Midbrain (tissue), 1 donor: ENCODE results near the gene BMPER.

ENCODE experiments used
- DNase-seq: peaks from one replicate; lab custom pipeline; 2025; lab: John Stamatoyannopoulos, UW

BMPER gene

DNA sequence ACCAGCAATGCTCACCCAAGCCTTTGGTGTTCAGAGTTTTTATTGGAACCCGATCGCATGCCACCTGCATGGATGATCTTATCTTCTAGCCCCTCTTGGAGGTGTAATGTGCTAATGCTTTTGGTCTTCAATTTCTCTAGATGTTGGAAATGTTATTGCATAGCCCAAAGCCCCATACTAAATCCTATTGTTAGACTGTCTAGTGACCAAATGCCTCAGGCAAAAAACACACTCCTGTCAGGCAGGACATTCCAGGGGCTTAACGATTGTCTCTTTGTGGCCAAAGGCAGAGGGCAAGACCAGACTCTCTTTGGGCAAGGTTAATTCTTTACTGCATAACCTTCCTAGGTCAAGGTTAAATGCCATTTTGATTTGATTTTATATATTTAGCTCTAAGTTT is 187.9 kb downstream of the BMPER start:
- no peak for DNase-seq

DNA sequence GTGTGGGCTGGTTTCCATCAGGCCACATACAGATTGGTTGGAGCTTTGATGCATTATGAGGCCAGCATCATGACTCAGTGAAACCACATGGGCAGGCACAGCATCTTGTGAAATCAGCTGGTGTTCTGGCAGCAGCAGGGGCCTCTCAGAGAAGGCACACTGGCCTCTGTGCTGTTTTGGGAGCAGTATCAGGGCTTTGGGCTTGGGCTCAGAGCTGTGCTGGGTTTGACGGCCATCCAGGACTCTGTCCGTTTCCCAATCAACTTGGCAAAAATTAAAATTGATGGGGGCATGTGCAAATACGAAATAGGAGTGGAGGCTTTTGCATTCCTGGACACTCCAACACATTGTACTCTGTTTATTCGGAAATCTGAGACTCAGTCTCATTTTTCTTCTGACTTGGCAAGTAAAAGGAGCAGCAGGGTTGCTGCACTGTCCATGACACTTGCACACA is 190.9 kb downstream of the BMPER start:
- peak; percentile 10 for DNase-seq

DNA sequence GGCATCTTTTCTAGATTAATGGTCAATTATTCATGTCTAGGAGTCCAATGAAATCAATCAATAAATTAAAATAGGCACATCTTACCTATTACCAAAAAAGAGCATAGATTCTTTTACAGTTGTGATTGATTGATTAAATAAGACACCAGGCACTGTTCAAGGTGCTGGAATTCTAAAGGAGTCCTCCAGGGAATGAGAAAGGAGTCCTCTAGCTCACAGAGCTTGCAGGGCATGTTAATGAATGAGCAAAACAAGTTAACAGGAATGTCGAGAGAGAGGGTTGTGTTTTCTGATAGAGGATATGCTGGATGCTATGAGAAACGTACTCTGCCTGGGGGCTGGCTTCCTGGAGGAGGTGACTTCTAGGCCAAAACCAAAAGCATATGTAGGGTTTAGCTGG is 191.4 kb downstream of the BMPER start:
- no peak for DNase-seq

DNA sequence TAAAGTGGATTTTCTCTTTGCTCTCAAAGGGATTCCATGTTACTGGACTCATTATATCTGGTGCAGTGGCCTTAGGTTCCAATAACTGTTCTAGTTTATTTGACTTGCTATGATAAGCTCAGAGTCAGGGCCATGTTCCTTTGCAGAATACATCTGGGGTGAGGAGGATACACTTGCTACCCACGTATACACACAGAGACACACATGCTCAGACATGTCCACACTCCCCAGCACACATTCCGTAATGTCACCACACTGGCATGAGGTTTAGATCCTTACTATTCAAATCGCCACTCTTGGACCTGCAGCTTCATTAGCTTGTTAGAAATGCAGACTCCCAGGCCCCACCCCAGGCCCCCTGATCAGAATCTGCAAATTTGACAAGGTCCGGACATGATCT is 195.3 kb downstream of the BMPER start:
- DNase-seq, result no peak

DNA sequence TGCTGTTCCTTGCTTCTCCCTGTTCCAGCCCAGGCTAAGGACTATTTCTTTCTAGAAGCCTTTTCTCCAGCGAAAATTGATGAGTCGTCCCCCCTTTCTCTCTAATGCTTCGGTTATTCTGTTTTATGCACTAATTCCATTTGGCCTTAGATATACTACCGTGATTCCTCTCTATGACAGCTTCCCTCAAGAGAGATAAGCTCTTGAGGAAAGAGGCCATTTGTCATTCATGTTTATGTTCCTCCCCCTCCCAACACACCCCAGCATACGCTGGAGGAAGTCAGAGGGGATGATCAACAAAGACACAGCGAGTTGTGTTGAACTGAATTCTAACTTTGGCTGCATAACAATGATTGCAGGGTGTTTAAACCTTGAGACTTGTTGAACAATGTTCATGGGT is 198.8 kb downstream of the BMPER start:
- DNase-seq, result no peak

DNA sequence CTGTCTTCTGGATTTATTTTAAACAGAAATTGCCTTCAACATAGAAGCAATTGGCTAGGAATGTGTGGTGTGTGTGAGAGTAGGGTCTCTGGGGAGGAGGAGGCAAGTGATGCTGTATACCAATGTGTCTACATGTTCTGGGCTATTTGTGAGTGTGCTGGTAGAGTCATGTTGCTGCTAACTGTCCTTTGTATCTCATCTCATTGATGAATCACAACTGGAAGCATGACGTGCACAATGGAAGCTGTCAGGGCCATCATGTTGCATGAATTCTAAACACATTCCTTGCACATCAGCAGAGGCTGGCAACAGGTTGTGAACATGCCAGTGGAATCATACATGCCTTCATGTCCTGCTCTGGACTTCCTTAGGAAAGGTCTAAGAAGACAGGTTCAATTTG is 199.7 kb downstream of the BMPER start:
- DNase-seq, result no peak

DNA sequence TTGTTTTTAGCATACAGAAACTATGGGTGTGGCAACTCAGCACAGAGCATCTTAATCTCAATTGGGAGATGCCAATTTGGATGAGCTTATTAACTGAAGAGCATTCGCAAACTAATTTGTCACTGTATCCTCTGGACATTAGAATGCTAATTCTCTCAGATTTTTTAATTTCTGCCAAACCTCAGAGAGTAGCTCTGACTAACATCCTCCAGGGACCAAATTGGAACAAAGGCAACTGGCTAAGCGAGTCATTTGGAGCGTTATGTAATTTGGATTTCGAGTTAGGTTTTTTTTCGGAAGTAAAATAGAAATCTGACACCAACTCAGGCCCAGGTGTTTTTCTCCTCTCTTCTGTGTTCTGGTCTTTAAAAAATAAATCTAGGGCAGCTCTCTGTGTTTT is 201.9 kb downstream of the BMPER start:
- peak; percentile 7 for DNase-seq

DNA sequence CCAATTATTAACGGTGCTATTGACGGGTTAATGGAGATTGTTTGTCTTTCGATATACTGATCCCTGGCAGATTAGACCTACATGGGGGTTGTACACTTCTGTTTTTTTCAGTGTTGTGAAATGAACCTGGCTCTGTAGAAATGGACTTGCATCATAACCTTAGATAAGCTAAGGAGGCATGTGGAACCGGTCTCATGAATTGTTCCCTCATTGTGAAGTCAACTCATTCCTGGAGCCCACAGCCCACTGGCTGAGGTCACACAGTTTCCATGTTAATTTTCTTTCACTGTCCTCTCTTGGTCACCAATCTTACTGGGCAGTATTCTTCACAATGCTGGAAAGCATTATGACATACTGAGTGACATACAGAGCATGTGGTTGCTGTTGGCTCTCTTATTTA is 202.8 kb downstream of the BMPER start:
- DNase-seq, result no peak

DNA sequence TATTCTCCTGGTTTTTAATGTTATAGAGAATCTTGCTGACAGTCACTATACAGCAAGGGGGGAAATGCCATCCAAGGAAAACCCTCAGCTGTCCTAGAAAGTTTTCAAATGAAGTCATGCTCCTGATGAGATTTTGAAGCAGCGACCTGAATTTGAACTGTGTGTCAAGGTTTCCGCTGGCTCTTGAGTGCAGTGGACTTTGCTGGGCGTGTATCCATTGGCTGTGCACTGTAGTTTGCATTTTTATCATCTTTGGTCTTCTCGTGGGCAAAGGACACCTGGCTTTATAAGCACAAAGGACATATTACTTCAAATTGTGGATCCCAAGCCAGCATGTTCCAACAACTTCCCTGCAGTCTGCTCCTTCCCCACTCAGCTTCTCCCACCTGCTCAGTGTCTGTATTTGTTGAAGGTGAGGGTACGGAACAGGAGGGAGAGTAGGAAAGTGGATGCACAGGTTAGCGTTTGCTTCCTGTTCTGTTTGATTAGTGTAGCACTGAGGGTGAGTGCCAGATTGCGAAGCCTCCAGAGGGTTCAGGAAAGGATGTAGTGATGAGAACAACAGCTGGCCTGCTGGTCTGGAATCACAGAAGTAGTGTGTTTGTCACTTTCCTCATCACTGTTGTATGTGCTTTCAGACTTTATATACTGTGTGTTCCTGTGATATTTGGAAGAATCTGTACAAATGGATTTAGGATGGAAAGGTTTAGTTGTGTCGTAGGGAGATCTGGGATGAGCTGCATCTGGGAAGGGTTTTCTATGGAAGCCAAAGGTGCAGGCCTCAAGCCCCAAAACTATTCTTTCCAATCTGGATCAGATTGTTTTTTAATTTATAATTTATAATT is 204.8 kb downstream of the BMPER start:
- DNase-seq, result no peak

DNA sequence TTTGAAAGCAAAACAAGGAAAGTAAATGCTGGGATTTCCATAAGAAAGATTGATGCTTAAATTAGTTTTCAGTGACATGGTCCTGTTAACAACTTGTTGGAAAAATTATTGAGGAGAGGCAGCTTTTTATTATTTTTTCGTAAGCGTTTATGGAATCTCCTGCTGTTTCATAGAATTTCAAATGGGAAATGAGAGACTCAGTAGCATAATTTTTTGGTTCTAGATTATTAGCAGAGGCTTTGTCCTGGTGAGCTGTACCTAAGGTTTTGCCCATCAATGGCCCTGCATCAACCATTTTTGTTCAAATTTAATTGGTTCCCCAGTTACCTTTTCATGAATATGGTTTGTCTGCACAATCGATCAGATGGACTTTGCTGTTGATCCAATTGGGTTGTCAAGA is 205.7 kb downstream of the BMPER start:
- no peak for DNase-seq

DNA sequence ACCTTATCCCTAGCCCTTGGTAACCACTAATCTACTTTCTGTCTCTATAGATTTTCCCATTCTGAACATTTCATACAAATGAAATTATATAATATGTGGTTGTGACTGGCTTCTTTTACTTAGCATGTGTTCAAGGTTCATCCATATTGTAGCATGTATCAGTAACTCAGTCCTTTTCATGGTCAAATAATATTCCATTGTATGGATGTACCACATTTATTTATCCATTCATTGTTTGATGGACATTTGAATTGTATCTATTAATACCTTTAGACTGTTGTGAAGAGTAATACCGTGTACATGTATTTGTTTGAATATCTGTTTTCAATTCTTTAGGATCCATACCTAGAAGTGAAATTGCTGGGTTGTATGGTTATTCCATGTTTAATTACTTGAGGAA is 210.2 kb downstream of the BMPER start:
- DNase-seq, result no peak

DNA sequence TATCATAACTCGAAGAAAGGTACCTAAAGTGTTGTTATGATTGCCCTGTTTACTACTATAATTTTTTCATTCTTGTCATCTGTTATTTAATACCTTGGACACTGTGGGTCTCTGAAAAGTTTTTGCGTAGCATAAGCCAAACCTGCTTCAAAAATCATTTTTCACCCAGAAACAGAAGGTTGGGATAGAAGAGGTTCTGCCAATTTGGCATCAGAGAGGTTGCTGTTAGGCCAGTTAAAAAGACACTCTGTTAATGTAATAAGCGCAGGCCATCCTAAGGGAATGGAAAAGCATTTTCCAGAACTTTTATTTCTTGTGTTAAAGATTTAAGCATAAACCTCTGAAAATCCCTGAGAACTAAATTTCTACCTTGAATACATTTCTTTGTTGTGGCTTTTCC is 212.2 kb downstream of the BMPER start:
- DNase-seq, result no peak

DNA sequence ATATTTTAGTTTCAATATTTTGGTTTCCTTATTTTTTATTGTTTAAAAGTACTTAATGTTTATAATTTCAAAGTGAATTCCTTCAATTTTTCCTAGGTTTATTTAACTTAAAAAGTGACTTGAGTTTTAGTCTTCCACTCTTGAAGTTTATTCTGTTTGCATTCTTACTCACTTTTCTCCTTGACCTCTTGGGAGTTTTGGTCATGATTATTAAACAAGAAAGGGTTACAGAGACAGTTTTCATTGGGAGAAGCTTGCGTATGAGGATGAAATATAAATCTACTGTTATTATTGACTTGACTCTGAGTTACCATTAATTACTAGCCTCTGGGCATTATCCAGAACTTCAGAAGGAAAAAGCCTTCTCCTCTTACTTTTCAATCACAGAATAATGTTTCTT is 216.0 kb downstream of the BMPER start:
- no peak for DNase-seq

DNA sequence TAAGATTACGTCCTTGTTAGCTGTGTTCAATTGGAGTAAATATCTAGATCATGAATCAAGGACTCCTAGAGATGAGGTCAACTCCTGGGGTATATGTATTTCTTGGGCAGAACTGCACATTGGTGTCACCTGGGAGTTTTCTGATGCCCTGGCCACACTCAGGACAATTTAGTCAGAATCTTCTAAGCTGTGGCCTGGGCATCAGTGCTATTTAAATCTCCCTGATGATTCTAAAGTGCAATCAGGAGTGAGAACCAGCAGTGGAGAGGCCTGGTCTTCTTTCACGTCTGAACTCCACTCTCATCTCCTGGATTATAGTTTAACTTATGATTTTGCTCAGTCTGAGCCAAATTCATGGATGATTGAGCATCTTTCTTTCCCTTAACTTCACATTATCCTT is 218.0 kb downstream of the BMPER start:
- no peak for DNase-seq

DNA sequence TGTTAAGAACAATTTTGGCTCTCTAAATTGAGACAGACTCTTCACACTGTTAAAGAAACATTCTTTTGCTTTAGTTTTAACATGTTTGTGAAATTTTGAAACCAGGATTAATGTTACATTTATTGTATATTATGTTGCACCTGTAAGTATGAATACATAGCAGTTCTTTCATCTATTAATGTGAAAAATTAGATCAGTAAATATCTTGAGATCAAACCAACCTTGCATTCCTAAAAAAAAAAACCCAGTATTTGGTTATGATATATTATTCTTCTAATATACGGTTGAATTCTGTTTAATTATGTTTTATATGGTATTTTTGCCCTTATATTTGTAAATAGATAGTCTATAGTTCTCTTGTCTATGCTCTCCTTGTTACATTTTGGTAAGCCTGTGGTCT is 219.4 kb downstream of the BMPER start:
- no peak for DNase-seq

DNA sequence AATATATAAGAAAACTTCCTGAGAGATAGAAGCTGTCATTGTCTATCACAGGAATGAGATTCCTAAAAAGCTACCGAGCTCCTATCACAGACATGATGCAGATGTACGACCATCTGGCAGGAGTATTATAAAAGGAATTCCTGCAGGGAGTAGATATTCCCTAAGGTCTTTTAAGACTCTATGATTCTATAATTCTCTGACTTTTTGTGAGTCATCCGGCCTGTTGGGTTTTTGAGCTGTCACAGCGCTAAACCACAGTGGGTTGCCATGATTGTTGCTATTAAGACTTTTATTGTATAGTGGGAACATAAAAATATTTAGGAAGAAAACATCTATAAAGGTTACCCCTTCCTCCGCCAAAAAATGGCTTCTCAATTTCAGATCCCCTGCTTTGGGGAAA is 223.4 kb downstream of the BMPER start:
- DNase-seq, result no peak

DNA sequence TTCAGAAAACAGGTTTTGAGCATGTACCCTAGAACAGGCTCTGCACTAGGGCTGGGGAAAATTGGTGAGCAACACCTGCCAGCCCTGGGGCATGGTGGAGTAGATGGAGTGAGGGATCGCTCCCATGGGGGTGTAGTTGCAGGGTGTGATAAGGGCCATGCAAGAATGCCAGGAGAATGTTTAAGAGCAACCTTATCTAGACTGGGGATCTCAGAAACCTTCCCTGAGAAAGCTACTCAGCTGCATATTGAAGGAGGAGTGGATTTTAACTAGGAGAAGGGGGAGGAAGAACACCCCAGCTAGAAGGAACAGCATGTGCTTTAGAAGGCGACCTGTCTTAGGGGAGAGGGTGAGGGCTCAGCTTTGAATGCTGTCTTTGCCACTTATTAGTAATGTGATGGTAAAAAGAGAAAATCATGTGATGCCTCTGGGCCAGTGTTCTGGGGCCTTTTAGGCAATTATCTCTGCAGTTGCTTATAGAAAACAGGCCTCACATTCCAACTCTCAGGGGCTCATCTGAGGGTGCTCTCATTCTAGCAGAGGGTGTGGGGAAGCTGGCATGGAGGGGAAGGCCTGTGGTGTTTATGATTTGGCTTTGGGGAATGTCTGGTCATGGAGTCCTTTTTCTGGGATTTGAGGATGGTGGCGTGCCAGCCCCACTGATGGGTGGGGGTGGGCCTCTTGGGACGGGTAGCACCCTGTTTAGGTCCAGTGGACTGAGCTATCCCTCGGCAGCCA is 225.4 kb downstream of the BMPER start:
- no peak for DNase-seq

DNA sequence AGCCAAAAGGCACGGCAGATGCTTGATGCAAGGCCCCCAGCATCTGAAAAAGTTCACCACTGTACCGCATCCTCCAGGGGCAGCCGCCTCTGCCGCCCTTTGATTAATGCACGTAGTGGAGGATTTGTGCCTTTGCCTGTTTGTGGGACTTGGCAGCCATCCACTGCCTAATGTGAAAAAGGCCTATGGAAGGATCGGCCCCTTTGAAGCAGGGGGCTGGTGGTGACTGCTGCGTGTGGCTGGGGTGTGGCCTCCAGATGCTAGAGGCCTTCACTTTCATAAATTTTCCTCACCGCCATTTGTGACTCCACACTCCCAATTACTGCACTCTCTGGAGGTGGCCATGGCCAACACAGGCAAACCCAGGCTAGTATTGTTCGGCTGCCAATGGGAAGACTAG is 226.0 kb downstream of the BMPER start:
- no peak for DNase-seq

DNA sequence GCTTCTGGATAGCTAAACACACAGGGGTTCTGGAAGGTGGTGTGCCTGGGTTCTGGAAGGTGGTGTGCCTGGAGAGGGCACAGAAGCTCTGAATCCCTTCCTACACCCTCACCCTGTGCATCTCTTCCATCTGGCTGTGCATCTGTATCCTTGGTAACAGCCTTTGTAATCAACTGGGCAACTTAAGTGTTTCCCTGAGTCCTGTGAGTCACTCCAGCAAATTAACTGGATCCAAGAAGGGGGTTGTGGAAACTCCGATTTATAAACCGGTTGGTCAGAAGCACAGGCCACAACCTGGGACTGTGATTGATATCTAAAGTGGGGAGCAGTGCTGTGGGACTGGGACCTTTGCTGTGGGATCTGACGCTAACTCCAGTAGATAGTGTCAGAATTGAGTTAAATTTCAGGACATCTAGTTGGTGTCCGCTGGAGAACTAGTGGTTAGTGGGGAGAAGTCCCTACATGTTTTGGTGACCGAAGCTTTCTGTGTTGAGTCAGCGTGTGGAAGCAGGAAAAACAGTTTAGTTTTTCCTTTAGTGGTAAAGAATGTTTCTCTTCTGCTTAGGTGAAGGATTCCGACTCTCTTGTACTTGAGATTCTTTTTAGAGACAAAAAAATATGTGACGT is 228.1 kb downstream of the BMPER start:
- DNase-seq, result no peak

DNA sequence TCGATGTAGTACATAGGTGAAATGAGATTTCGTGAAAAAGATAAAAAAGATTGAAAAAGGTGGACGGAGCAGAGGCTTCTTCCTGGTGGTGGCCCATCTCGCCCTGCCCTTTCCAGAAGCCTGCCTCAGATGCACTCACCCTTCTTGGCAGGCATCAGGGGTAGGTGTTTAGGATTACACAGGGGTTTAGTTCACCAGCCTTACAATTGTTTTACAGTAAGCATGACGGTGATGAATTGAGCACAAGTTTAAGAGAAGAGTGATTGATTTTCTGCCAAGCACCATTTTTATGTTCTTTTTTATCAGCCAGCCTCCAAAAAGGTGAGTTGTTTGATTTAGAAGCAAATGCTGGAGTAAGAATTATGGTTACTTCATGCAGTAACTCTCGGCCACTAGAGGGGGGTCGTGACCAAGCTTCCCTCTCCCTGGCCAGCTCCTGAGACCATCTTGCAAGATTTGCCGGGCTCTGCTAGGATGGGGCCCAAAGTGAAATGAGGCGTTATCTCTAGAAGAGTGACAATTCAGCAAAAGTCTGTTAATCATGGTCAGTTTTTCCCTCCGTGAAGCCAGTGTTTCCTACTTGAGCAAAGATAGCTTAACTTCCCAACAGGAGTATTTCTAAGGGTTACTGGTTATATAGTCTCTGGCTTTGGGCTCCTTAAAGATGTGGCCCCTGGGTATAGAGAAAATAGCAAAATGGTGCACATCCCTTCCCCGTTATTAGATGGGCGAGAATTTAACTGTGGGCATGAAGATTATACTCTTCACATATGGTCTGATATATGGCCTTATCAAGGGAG is 228.8 kb downstream of the BMPER start:
- peak; percentile 41 for DNase-seq

DNA sequence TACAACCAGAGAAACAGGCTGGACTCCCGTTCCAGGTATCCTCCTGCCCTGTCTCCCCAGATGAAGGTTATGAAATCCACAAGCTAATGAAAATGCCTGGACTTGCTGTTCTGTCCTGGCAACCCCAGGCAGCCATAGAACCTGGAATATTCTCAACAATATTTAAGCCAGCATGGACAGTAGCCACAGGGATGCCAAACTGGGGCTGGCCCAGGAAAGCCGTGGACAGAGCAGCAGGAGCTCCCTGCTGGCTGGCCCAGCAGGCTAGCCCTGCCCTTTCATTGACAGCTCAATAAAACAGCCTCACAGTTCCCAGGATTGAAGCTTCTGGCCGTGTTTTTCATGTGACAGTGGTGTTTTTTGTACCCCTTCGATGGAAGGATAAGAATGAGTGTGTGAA is 230.6 kb downstream of the BMPER start:
- no peak for DNase-seq

DNA sequence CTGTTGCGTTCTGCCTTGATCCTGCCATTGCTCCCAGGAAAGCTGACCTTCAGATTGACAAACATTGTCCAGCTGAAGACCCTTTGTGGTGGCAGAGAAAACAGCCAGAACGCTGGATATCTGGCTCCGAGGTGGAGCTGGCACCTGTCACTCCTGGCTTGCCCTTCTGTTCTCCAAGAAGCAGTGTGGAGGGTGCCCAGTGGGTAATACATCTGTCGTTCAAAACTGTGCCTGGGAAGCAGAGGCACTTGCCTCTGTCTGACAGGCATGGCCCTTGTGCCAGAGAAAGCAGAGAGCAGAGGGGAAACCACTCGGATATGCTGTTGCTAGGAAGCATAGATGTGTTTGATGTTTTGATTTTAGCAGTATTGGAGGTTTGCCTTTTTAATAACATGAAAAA is 231.4 kb downstream of the BMPER start:
- DNase-seq, result no peak
